Prostate gland (tissue), 2 donors: ENCODE data around the gene PAXX.

Source experiments
- CTCF ChIP-seq, 4 experiments: fragments of 200-600 bp in 2 of 4; fragments of 450-650 bp in 2 of 4; sonication (generic) in 2 of 4; IDR thresholded peaks; 1 replicate in 3 of 4; 2 replicates in 1 of 4; pipeline ENCODE4 v1.5.1; 2016 to 2019; ENCODE audit warnings: antibody characterized with exemption in 4 of 4, mild to moderate bottlenecking in 2 of 4, moderate library complexity in 2 of 4
- POLR2A ChIP-seq: fragments of 450-650 bp; IDR thresholded peaks from one replicate; pipeline ENCODE4 v1.6.1; 2016; ENCODE audit warnings: antibody characterized with exemption, mild to moderate bottlenecking

- no peak for TF ChIP-seq POLR2A
- TF ChIP-seq CTCF (IDR thresholded peaks at IDR 0.05): no peak
Measured at GRCh38 chr9:136943291-136944211, 48.7 kb upstream of the PAXX start.
